Fibroblast of mammary gland (primary cell): ENCODE measurements around the gene RAB17.

ENCODE experiments used
- DNase-seq: peaks from one replicate; pipeline ENCODE4 v3.0.0-alpha.2; 2010; ENCODE audit warnings: low read depth
- H3K4me3 ChIP-seq: 2 replicates; pipeline ENCODE4 v1.5.1; 2011; ENCODE audit warnings: low read depth, mild to moderate bottlenecking, low read length, moderate library complexity; ENCODE audit not compliant: control insufficient read depth
- TF ChIP-seq, protein P1 (sequence below): conservative IDR thresholded peaks from 2 replicates; pipeline ENCODE4 v1.5.1; 2011; ENCODE audit warnings: low read depth, low read length, inconsistent platforms; ENCODE audit not compliant: control insufficient read depth, insufficient read depth

The RAB17 gene

DNA sequence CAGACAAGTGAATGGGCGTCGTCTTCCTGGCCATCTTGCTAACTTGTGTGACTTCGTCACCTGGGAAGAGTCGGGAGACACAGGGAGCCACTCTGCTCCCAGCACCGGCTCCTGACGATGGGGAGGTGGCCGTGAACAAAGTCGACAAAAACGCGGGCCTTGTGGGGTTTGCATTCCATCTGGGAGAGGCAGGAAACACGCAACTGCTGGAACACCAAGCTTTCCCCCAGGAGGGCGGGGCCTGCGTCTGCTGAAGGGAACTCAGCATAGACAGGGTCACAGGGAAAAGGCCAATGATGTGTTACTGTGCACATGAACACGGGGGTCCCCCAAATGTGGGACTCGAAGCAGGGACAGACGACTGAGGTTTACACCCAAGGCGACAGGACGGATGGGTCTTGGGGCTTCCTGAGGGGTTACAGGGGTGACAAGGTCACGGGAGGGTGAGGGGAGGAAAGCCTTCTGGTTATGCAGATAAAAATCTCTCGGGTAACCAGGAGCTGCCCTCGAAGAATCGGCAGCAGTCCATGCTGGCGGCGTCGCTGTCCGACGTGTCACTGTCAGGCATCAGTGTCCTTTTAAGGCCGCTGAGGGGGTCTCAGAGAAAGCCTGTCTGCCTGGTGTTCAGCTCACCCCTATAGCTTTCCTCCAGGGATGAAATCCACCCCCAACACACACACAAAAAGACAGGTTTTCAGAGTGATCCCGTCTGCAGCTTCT lies 52.4 kb downstream of the RAB17 start:
- no peak for DNase-seq
- H3K4me3 ChIP-seq, result no peak overlapping the region
- TF ChIP-seq, protein P1, sequence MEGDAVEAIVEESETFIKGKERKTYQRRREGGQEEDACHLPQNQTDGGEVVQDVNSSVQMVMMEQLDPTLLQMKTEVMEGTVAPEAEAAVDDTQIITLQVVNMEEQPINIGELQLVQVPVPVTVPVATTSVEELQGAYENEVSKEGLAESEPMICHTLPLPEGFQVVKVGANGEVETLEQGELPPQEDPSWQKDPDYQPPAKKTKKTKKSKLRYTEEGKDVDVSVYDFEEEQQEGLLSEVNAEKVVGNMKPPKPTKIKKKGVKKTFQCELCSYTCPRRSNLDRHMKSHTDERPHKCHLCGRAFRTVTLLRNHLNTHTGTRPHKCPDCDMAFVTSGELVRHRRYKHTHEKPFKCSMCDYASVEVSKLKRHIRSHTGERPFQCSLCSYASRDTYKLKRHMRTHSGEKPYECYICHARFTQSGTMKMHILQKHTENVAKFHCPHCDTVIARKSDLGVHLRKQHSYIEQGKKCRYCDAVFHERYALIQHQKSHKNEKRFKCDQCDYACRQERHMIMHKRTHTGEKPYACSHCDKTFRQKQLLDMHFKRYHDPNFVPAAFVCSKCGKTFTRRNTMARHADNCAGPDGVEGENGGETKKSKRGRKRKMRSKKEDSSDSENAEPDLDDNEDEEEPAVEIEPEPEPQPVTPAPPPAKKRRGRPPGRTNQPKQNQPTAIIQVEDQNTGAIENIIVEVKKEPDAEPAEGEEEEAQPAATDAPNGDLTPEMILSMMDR, result no peak

DNA sequence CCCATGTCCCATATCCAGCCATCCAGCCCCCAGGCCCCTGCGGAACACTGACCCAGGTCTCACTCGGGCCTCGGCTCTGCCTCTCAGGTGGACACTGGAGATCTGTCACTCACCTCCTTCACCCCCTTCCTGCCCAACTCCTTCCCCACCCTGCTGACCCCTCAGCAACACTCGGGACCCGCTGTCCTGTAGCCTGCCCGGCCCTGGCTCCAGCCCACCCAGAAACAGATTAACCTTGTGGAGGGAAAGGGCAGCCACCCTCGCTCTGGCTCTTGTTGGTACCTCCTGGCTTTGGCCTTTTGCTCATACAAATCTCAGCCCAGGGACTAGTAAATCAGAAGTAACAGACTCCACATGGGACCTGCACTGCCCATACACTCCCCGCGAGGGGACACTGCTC lies 53.9 kb downstream of the RAB17 start:
- no peak overlapping the region for H3K4me3 ChIP-seq
- DNase-seq, result no peak
- TF ChIP-seq, protein P1, result no peak

DNA sequence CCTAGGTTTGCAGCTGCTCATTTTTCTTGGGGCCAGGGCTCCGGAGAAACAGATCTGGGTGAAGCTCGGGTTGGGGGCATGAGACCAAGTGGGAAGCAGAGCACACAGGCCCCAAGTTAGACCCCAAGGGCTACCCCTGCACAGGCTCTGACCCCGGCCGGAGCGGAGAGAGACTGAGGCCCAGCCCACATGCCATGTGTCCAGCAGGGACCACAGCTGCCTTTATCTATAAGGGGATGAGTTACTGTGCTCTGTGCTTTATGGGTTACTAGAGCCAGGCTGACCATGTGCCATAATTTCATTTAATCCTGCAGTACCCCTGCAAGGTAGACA lies 54.5 kb downstream of the RAB17 start:
- no peak for DNase-seq
- TF ChIP-seq, protein P1, result no peak

DNA sequence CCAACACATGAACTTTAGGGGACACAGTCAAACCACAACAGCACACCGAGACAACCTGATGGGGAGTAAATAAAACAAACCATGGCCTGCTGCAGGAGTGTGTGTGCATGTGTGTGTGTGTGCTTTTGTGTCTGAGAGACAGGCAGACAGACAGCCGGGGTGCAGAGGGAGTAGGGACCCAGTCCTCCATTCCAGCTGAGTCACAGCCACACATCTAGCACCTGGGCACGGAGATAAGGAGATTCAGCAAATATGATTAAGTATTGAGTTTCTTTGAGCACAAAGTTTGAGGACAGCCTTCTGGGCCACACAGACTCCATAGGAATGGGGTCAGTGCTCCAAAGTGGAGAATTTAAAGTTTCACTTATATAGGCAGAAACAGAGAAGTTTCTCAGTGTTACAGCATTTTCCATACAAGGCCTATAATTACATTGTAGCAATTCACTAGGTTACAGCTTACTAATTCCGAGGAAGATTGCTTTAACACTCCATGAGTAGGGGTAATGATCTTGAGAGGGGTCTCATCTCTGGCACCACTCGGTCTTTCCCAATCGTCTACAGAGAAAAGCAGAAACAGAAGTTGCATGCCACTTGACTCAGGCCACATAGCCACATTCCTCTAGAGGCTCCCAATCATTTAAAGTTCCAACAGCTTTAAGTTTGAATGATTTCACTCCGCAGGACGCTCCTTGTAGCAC lies 55.0 kb downstream of the RAB17 start:
- no peak overlapping the region for H3K4me3 ChIP-seq
- TF ChIP-seq, protein P1, result no peak
- no peak for DNase-seq

More for the DNA sequence above, 54.5 kb downstream of the RAB17 start:
- H3K4me3 ChIP-seq, result no peak overlapping the region

DNA sequence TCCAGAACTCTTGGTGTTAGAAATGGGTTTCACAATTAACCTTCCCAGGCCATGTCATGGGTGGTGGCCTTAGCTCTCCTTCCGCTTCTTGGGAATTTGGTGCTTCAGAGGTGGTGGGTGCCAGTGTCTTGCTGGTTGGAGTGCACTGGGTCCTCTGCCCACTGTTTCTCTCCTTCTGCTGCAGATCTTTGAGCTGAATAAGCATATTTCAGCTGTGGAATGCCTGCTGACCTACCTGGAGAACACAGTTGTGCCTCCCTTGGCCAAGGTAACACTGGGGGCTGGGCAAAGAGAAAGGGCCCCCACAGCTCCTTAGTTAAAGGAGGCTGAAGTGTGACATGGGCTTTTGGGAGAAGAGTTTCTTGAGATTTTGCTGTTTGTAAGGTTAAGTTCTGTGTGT lies 56.2 kb downstream of the RAB17 start:
- no peak overlapping the region for H3K4me3 ChIP-seq
- no peak for DNase-seq
- TF ChIP-seq, protein P1, result no peak

DNA sequence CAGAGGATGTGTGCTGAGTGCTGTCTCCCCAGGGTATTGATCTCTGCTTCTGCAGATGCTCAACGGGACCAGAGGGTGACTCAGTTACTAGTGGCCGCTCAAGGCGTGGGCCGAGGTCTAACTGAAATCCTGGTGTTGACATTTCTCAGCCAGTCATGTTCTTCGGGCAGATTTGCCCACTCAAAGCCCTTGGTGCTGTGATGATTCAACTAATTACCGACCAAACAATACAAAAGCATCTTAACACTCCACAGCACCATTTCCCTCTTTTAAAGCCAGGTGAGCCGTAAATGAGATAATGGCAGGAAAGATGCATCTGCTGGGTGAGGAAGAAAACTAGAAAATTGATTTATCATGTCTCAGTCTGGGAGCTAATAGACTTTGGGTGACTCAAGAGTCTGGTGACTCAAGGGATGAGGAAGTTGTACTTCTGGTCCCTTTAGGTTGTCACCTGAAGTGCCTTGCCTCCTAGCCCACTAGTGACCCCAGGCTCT lies 56.8 kb downstream of the RAB17 start:
- TF ChIP-seq, protein P1, result no peak
- DNase-seq, result peak; percentile 86
- H3K4me3 ChIP-seq, result no peak overlapping the region
